ENCODE results near the gene KLF9. TPM values are rescaled to one million over a fixed set of nuclear protein-coding genes. Genes with fewer than 3 reads are reported as not detected.
A peak's percentile ranks its signal among the peaks of the same experiment; 100 is the strongest.

The KLF9 gene
- total RNA-seq, 1 experiment from 2014 or later, result 1.0 TPM

DNA sequence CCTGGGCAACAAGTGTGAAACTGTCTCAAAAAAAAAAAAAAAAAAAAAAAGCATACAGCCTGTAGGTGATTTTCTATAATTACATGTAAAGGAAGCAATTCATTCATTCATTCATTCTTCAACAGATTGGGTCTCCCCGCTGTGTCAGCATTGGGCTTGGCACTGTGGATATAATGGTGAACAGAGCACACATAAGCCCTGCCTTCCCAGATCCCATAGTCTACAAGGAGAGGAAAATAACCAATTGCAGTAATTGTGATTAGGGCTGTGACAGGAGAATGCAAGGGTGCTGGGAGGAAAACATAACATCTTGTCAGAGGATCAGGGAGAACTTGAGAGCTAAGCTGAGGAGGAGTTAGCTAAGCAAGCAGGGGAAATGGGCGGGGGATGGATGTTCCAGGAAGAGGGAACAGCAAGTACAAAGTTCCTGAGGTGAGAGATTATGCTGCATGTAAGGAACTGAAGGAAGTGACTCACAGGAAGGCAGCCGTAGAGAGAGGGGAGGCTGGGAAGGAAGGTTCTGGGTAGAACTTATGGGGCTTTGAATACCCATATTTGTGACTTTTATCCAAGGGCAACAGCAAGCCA is 24.0 kb upstream of the KLF9 start:
- Mint-ChIP-seq H3K4me1 (peaks cover 4% of the 10 kb centered on the region), H3K27me3 (ENCODE audit: low read depth) (no peaks in the 10 kb centered on the region; the same call in 1 of the 2 replicates), H3K4me3 (no peak overlapping the region), H3K36me3 (no peaks in the 10 kb centered on the region), H3K9me3 (0 out of 2 replicates have a peak, but pooled peaks cover 2% of the 10 kb centered on the region), H3K27ac (no peak overlapping the region; the same call in 1 of the 2 replicates)
- CTCF ChIA-PET, result interaction anchor here (1.0 to 2.2 kb wide), 2 partner anchors 49 to 164 kb away, joined by 4 to 5 read pairs; no protein-coding TSS in a partner anchor
- POLR2A ChIA-PET, result no interaction called here
- no peak for TF ChIP-seq ATF1 (CRISPR knock-in tag; IDR thresholded peaks at IDR 0.05)
- TF ChIP-seq, protein P1, sequence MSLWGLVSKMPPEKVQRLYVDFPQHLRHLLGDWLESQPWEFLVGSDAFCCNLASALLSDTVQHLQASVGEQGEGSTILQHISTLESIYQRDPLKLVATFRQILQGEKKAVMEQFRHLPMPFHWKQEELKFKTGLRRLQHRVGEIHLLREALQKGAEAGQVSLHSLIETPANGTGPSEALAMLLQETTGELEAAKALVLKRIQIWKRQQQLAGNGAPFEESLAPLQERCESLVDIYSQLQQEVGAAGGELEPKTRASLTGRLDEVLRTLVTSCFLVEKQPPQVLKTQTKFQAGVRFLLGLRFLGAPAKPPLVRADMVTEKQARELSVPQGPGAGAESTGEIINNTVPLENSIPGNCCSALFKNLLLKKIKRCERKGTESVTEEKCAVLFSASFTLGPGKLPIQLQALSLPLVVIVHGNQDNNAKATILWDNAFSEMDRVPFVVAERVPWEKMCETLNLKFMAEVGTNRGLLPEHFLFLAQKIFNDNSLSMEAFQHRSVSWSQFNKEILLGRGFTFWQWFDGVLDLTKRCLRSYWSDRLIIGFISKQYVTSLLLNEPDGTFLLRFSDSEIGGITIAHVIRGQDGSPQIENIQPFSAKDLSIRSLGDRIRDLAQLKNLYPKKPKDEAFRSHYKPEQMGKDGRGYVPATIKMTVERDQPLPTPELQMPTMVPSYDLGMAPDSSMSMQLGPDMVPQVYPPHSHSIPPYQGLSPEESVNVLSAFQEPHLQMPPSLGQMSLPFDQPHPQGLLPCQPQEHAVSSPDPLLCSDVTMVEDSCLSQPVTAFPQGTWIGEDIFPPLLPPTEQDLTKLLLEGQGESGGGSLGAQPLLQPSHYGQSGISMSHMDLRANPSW (CRISPR knock-in tag; conservative IDR thresholded peaks at IDR 0.05; ENCODE audit: low read depth), result no peak
- TF ChIP-seq ZNF317 (CRISPR knock-in tag; IDR thresholded peaks at IDR 0.05; ENCODE audit: borderline replicate concordance, low read depth), result no peak
- TF ChIP-seq, protein P2, sequence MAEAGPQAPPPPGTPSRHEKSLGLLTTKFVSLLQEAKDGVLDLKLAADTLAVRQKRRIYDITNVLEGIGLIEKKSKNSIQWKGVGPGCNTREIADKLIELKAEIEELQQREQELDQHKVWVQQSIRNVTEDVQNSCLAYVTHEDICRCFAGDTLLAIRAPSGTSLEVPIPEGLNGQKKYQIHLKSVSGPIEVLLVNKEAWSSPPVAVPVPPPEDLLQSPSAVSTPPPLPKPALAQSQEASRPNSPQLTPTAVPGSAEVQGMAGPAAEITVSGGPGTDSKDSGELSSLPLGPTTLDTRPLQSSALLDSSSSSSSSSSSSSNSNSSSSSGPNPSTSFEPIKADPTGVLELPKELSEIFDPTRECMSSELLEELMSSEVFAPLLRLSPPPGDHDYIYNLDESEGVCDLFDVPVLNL (CRISPR knock-in tag; IDR thresholded peaks at IDR 0.05; ENCODE audit: borderline replicate concordance, low read depth), result no peak
- TF ChIP-seq KAT7 (CRISPR knock-in tag; IDR thresholded peaks at IDR 0.05; ENCODE audit: borderline replicate concordance), result no peak
- TF ChIP-seq, protein P3, sequence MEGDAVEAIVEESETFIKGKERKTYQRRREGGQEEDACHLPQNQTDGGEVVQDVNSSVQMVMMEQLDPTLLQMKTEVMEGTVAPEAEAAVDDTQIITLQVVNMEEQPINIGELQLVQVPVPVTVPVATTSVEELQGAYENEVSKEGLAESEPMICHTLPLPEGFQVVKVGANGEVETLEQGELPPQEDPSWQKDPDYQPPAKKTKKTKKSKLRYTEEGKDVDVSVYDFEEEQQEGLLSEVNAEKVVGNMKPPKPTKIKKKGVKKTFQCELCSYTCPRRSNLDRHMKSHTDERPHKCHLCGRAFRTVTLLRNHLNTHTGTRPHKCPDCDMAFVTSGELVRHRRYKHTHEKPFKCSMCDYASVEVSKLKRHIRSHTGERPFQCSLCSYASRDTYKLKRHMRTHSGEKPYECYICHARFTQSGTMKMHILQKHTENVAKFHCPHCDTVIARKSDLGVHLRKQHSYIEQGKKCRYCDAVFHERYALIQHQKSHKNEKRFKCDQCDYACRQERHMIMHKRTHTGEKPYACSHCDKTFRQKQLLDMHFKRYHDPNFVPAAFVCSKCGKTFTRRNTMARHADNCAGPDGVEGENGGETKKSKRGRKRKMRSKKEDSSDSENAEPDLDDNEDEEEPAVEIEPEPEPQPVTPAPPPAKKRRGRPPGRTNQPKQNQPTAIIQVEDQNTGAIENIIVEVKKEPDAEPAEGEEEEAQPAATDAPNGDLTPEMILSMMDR (IDR thresholded peaks at IDR 0.05), result no peak
- TF ChIP-seq JUN (CRISPR knock-in tag; IDR thresholded peaks at IDR 0.05), result no peak
- DNase-seq (ENCODE audit: low spot score) (no peak), ATAC-seq (peak; percentile 26; the same call in 1 of the 2 replicates)

DNA sequence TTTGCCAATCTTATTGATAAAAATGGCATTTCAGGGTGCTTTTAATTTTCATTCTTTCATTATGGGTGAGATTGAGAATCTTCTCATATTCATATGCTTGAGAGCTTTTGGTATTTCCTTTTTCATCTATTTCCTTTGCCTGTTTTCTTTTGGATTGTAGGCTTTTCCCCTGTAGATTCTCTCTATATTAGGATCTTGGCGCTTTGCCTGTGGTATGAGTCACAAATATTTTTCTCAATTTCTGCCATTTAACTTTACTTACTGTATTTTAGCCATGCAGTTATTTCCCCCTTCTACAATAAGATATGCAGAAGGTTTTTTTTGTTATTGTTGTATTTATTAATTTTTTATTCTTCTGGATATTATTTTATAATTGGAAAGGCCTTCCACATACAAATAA is 21.5 kb upstream of the KLF9 start:
- DNase-seq (ENCODE audit: low spot score) (no peak), ATAC-seq (no peak)
- Mint-ChIP-seq H3K27ac (no peak overlapping the region), H3K9me3 (peaks cover 8% of the 10 kb centered on the region), H3K4me1 (peaks cover 4% of the 10 kb centered on the region), H3K4me3 (no peak overlapping the region), H3K36me3 (no peaks in the 10 kb centered on the region), H3K27me3 (ENCODE audit: low read depth) (no peaks in the 10 kb centered on the region; the same call in 1 of the 2 replicates)
- POLR2A ChIA-PET, result no interaction called here
- CTCF ChIA-PET, result no interaction called here
- TF ChIP-seq, protein P4, sequence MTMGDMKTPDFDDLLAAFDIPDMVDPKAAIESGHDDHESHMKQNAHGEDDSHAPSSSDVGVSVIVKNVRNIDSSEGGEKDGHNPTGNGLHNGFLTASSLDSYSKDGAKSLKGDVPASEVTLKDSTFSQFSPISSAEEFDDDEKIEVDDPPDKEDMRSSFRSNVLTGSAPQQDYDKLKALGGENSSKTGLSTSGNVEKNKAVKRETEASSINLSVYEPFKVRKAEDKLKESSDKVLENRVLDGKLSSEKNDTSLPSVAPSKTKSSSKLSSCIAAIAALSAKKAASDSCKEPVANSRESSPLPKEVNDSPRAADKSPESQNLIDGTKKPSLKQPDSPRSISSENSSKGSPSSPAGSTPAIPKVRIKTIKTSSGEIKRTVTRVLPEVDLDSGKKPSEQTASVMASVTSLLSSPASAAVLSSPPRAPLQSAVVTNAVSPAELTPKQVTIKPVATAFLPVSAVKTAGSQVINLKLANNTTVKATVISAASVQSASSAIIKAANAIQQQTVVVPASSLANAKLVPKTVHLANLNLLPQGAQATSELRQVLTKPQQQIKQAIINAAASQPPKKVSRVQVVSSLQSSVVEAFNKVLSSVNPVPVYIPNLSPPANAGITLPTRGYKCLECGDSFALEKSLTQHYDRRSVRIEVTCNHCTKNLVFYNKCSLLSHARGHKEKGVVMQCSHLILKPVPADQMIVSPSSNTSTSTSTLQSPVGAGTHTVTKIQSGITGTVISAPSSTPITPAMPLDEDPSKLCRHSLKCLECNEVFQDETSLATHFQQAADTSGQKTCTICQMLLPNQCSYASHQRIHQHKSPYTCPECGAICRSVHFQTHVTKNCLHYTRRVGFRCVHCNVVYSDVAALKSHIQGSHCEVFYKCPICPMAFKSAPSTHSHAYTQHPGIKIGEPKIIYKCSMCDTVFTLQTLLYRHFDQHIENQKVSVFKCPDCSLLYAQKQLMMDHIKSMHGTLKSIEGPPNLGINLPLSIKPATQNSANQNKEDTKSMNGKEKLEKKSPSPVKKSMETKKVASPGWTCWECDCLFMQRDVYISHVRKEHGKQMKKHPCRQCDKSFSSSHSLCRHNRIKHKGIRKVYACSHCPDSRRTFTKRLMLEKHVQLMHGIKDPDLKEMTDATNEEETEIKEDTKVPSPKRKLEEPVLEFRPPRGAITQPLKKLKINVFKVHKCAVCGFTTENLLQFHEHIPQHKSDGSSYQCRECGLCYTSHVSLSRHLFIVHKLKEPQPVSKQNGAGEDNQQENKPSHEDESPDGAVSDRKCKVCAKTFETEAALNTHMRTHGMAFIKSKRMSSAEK (CRISPR knock-in tag; IDR thresholded peaks at IDR 0.05; ENCODE audit: borderline replicate concordance), result no peak
- no peak for TF ChIP-seq FOXK1 (CRISPR knock-in tag; IDR thresholded peaks at IDR 0.05)
- TF ChIP-seq, protein P5, sequence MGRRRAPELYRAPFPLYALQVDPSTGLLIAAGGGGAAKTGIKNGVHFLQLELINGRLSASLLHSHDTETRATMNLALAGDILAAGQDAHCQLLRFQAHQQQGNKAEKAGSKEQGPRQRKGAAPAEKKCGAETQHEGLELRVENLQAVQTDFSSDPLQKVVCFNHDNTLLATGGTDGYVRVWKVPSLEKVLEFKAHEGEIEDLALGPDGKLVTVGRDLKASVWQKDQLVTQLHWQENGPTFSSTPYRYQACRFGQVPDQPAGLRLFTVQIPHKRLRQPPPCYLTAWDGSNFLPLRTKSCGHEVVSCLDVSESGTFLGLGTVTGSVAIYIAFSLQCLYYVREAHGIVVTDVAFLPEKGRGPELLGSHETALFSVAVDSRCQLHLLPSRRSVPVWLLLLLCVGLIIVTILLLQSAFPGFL (CRISPR knock-in tag; IDR thresholded peaks at IDR 0.05; ENCODE audit: borderline replicate concordance), result no peak
- no peak for TF ChIP-seq ETV6 (CRISPR knock-in tag; IDR thresholded peaks at IDR 0.05)
- TF ChIP-seq, protein P6, sequence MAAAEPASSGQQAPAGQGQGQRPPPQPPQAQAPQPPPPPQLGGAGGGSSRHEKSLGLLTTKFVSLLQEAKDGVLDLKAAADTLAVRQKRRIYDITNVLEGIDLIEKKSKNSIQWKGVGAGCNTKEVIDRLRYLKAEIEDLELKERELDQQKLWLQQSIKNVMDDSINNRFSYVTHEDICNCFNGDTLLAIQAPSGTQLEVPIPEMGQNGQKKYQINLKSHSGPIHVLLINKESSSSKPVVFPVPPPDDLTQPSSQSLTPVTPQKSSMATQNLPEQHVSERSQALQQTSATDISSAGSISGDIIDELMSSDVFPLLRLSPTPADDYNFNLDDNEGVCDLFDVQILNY (CRISPR knock-in tag; IDR thresholded peaks at IDR 0.05), result no peak
- TF ChIP-seq, protein P7, sequence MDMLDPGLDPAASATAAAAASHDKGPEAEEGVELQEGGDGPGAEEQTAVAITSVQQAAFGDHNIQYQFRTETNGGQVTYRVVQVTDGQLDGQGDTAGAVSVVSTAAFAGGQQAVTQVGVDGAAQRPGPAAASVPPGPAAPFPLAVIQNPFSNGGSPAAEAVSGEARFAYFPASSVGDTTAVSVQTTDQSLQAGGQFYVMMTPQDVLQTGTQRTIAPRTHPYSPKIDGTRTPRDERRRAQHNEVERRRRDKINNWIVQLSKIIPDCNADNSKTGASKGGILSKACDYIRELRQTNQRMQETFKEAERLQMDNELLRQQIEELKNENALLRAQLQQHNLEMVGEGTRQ (CRISPR knock-in tag; IDR thresholded peaks at IDR 0.05), result no peak
- TF ChIP-seq PRRX2 (CRISPR knock-in tag; IDR thresholded peaks at IDR 0.05), result no peak
- TF ChIP-seq GABPB1 (CRISPR knock-in tag; IDR thresholded peaks at IDR 0.05), result no peak
- TF ChIP-seq NFE2L1 (CRISPR knock-in tag; IDR thresholded peaks at IDR 0.05), result no peak
- no peak for TF ChIP-seq SP1 (CRISPR knock-in tag; conservative IDR thresholded peaks at IDR 0.05)
- TF ChIP-seq, protein P8, sequence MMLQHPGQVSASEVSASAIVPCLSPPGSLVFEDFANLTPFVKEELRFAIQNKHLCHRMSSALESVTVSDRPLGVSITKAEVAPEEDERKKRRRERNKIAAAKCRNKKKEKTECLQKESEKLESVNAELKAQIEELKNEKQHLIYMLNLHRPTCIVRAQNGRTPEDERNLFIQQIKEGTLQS (CRISPR knock-in tag; conservative IDR thresholded peaks at IDR 0.05), result no peak
- TF ChIP-seq FOXP1 (CRISPR knock-in tag; IDR thresholded peaks at IDR 0.05; ENCODE audit: borderline replicate concordance), result no peak

Measured in WTC11 (cell line).